ENCODE results near the gene EPYC.

Gene EPYC

DNA sequence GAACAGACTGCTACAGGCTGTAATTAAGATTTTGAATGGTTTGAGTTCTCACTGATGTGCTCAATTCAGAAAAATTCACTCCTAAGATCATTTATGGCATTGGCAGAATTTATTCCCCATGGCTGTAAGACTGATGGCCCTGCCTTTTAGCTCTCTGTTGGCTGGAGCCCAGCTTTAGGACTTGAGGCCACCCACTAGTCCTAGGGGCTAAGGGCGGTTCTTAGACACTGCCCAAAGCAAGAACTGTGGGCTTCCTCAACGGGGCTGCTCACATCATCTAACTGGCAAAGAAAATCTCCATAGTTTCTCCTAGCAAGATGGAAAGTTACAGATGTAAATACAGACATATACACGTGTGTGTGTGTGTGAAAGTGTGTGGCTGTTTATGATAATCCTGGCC is 46.4 kb downstream of the EPYC start:
- DNase-seq (ENCODE audit: low read depth) = no peak

DNA sequence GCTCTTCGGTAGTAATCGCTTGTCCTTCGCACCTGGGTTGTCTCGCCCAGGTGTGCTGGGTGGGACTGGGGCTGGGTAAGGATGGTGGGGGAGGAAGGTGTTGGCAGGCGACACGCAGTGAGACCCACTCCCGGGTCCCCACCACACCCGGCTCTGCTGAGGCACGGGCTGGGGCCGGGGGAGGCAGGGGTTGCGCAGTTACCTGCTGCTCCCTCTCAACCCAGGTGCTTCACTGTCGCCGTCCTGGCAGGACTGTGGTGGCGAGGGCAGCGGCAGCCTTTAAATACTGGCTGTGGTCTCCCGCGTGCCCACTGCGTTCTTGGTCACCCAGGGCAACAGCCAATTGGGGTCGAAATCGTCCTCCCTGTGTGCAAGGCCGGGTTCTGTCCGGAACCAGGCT is 49.9 kb downstream of the EPYC start, which contains the start of gene CCER1:
Gene CCER1, minus strand, starts transcription at position 256 of the 400 bp plus-strand sequence. CDS start 434 bp downstream, outside the sequence.
- DNase-seq (ENCODE audit: low read depth) = no peak

GRCh38 chr12:90954428-90954827 is 50.3 kb downstream of the EPYC start:
- DNase-seq (ENCODE audit: low read depth) = no peak

DNA sequence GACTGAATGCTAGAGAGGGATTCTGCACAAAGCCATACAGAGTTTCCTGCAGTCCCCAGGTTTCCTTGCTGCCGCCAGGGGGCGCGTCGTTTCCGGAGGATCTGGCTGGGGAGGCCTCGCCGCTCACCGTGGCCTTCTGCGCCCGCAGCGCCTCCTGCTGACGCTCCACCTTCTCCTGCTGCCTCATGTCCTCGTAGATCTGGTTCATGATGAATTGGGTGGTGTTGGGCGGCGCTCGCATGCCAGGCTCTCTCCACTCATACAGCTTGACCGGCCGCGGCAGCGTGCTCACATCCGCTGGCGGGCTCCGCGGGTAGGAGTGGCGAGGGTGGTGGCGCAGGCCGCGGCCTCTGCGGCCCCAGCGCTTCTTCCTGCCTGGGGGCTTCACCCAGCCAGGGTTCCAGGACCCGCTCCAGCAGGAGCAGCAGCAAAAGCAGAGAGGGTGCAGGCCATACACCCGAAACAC is 50.8 kb downstream of the EPYC start:
- DNase-seq (ENCODE audit: low read depth) = no peak

- DNase-seq (ENCODE audit: low read depth) = no peak
These were observed 53.2 kb downstream of the EPYC start for GRCh38 chr12:90951432-90952105.

- no peak for DNase-seq (ENCODE audit: low read depth)
These were observed 56.9 kb downstream of the EPYC start for GRCh38 chr12:90947869-90948268.

DNA sequence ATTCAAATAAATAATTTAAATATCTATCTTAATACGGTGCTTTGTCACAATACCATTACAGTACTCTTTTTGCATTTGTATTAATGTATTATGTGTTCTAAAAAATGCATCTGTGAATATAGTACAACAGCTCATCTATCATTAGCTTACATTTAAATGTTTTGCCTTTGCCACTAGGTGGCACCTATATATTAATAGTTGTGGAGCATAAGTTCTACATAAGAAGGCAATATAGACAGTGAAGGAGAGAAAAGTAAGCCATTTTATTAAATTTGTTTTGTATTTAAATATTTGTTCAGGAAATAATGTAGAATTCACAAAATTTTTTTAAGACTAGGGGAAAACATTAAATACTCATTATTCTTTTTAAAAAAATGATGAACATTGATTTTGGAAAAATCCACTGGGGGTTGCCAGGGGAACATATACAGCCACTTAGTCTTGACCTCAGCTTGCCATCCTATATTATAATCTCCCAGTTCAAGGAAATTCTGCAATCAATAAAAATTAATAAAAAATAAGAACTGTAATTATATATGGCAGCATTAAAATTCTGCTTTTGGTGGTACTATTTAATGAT is 59.6 kb downstream of the EPYC start:
- DNase-seq (ENCODE audit: low read depth) = no peak

- no peak for DNase-seq (ENCODE audit: low read depth)
These were observed 61.5 kb downstream of the EPYC start for GRCh38 chr12:90943255-90943654.

DNA sequence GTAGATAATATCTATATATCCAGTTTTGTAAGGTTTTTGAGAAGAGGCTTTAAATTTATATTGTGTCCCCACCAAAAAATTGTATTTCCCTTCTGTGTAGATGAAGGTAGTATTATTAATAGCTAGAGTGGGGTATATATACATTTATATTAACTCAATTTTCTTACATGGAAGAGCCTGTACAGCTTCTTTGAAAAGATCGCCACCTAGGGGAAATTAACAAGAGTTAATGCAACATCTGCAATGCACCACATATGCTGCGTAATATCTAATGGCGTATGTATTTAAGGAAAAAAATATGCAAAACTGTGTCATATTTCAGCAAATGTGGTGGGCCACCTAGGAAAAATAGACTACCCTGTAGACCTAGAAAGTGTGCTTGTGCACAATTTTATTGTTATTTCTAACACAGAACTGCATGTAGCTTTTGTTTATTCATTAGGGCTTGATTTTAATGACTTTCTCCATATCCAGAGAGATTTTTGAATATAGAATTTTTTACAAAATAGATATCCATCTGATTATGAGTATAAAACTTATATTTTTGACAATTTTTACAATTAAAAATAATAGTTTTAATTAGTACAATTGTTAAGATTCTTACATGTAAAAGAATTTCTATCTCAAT is 63.8 kb downstream of the EPYC start:
- DNase-seq (ENCODE audit: low read depth) = no peak

- DNase-seq (ENCODE audit: low read depth) = no peak
These were observed 65.4 kb downstream of the EPYC start for GRCh38 chr12:90939382-90939781.

DNA sequence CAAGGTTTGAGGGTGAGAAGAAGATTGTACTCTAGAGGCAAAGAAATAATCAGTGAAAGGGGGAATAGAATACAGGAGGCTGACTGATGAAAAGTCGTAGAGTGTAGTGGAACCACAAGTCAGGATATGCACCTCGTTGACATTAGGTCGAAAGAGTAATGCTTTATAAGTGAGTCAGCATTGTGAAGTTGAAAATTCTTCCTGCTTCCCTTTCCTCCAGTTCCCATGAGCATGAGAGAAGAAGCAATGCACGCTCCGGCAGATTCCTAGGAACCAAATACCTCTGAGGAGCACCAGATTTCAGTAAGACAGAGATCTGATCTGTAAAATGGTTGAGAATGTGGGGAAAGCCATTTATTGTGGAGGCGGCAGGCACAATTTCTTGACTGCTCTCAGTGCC is 66.3 kb downstream of the EPYC start:
- peak; percentile 51 for DNase-seq (ENCODE audit: low read depth)

GRCh38 chr12:90937651-90938050 is 67.1 kb downstream of the EPYC start:
- DNase-seq (ENCODE audit: low read depth) = no peak

DNA sequence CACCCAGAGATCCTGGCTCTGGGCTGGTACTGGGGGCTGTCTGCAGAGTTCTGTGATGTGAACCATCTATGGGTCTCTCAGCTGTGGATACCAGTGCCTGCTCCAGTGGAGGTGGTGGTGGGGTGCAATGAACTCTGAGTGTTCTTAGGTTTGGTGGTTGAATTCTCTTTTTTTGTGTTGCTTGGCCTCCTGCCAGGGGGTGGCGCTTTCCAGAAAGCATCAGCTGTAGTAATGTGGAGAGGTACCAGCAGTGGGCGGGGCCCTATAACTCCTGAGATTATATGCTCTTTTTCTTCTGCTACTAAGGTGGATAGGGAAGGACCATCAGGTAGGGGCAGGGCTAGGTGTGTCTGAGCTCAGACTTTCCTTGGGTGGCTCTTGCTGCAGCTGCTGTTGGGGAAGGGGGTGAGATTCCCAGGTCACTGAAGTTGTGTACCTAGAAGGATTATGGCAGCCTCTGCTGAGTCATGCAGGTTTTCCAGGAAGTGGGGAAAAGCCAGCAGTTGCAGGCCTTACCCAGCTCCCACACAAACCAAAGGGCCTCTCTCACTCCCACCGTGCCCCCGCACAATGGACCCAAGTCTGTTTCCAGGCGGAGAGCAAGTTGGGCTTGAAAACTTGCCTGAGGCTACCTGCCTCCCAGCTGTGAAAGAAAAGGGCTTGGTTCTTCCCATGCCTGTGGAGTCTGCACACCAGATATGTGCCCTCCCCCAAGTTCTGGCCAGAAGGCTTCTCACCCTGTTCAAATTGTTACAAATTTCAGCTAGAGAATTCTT is 68.4 kb downstream of the EPYC start:
- no peak for DNase-seq (ENCODE audit: low read depth)

- no peak for DNase-seq (ENCODE audit: low read depth)
These were observed 79.2 kb downstream of the EPYC start for GRCh38 chr12:90925562-90925961.

DNA sequence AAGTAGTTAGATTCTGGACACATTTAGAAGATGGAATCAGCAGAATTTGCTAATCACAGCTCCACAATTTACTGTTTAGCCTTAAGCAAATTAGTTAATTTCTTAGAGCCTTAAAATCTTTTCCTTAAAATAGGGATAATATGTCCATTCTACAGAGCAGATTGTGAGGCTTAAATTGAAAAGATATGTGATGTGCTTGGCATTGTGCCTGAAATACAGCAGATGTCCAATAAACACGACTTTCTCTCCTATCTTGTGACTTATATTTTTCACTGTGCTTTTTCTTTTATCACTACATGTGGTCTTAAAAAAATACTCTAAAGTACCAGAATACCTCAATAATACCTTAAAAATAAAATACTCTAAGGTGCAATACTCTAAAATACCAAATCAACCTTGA is 80.4 kb downstream of the EPYC start:
- no peak for DNase-seq (ENCODE audit: low read depth)

DNA sequence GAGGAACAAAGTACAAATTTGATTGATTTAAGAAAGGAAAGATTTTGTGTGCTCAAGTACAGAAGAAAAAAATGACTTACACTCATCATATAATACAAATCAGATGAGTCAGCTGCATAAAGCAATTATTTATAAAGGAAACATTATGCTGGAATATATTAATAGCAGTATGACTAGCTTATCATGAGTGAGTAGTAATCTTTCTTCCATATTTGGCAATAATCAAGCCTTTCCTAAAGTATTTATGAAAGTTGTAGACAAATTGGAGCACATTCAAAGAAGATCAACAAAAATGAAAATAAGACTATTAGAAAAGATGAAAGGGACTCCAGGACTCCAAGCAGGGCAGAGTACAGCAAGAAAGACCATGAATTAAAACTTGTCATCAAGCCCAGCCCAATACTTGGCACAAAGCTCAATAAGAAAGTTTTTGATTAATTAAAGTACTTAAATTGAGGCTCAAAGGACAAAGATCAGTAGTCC is 82.6 kb downstream of the EPYC start:
- no peak for DNase-seq (ENCODE audit: low read depth)

DNA sequence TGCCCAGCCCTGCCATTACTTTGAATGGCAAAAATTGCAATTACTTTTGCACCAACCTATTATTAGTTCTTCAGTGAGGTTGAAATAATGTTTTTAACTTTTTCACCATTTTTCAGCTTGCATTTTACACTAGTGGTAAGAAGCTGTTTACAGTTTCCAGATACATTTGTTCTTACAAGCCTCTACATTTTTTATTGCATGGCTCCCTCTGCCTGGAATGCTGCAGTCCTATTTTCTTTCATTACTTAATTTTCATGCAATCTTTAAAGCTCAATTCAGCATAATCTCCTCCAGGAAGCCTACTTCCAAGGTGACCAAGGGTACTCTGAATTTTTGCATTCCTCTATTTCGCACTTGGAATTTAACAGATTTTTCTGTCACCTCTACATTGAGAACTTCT is 83.2 kb downstream of the EPYC start:
- DNase-seq (ENCODE audit: low read depth) = no peak

GRCh38 chr12:90920222-90920621 is 84.5 kb downstream of the EPYC start:
- DNase-seq (ENCODE audit: low read depth) = no peak

DNA sequence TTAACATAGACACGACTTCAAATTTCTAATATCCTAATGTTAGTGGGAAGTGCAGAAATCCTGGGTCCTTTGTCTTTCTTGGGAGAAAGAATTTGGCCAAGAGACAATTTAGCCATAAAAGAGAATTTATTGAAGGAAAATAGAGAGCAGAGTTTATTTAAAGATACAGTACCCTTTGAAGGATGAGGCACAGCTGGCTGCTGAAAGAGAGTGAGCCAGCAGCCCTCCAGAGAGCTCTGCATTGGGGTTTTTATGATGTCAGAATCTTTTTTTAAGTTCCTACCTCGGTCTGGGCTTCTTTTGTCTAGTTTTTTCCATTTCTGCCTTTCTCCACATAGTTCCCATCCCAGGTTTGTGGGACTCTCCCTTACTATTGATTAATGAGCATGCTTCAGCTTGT is 87.3 kb downstream of the EPYC start:
- no peak for DNase-seq (ENCODE audit: low read depth)

GRCh38 chr12:90916516-90916915 is 88.3 kb downstream of the EPYC start:
- no peak for DNase-seq (ENCODE audit: low read depth)

- DNase-seq (ENCODE audit: low read depth) = no peak
These were observed 89.4 kb downstream of the EPYC start for GRCh38 chr12:90915353-90915752.
